Uterus (tissue), 4 donors: ENCODE data around the gene TMEM252. TPM values are rescaled to one million over a fixed set of nuclear protein-coding genes. Genes with fewer than 3 reads are reported as not detected.
A peak's percentile ranks its signal among the peaks of the same experiment; 100 is the strongest.

Source experiments
- DNase-seq, 2 donors: peaks; one replicate each; pipeline ENCODE4 v3.0.0-alpha.2; 2019 to 2020
- H3K27ac ChIP-seq, 2 donors: fragments of 200-600 bp; sonication (generic); 1 replicate in 1 of 2; 2 replicates in 1 of 2; pipeline ENCODE4 v1.5.1; 2016 to 2018
- H3K27me3 ChIP-seq, 2 donors: fragments of 200-600 bp; sonication (generic); one replicate each; pipeline ENCODE4 v1.5.1; 2018 to 2019; ENCODE audit warnings: control low read depth in 1 of 2
- H3K36me3 ChIP-seq, 2 donors: fragments of 200-600 bp; sonication (generic); one replicate each; pipeline ENCODE4 v1.5.1; 2019; ENCODE audit warnings: control low read depth in 1 of 2
- H3K4me1 ChIP-seq, 2 donors: fragments of 200-600 bp; sonication (generic); one replicate each; pipeline ENCODE4 v1.5.1; 2018 to 2019; ENCODE audit warnings: control low read depth in 1 of 2
- H3K4me3 ChIP-seq, 2 donors: fragments of 200-600 bp; sonication (generic); 1 replicate in 1 of 2; 2 replicates in 1 of 2; pipeline ENCODE4 v1.5.1; 2018 to 2019; ENCODE audit warnings: mild to moderate bottlenecking in 1 of 2
- H3K9me3 ChIP-seq, 2 donors: fragments of 200-600 bp; sonication (generic); one replicate each; pipeline ENCODE4 v1.5.1; 2019; ENCODE audit warnings: control low read depth in 1 of 2
- POLR2A ChIP-seq, 2 donors: fragments of 450-650 bp; IDR thresholded peaks; one replicate each; pipeline ENCODE4 v1.6.1; 2016; ENCODE audit warnings: antibody characterized with exemption in 2 of 2, mild to moderate bottlenecking in 1 of 2, moderate library complexity in 1 of 2
- intact Hi-C: fragments of 100-400 bp; cut with DNase I; formaldehyde crosslinking; loops from one replicate; pipeline ENCODE4 v1.15.1; 2023; ENCODE audit warnings: low total_unique reads
- total RNA-seq, 4 donors: library from RNA; depleted of rRNA in 3 of 4; stranded (reverse); fragments of >200 nt in 3 of 4; gene quantifications; one replicate each; pipeline versions ENCODE4 v1.1.0 to v1.2.4, GENCODE V29; 2014 to 2023
- TF ChIP-seq, protein P1 (sequence below), 4 experiments: fragments of 200-600 bp in 2 of 4; fragments of 450-650 bp in 2 of 4; sonication (generic) in 2 of 4; IDR thresholded peaks; one replicate each; pipeline ENCODE4 v1.5.1; 2016 to 2019; ENCODE audit warnings: antibody characterized with exemption in 4 of 4, mild to moderate bottlenecking in 2 of 4, moderate library complexity in 1 of 4
- donor health status: DM: yes; HTN: yes; CAD: no.

TMEM252 gene
- total RNA-seq, 4 donors from 2014 or later, result 0.69 TPM; not detected in 3

DNA sequence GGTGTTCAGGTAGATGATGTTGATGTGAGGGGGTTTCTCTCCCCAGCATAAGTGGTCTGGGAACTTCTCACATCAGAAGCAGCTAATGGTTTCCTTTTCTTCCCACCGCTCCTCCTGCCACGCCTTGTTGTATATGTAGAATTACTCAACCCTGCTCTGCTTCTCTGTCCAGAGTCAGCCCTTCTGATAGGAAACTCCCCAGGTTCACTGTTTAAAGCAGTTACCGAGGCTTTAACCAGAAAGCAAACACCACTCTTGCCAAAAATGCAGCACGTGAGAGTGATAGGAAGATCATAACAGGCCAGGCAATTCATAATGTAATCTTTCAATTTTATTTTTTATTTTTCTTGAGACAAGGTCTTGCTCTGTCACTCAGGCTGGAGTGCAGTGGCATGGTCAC is 10.5 kb upstream of the TMEM252 start:
- Histone ChIP-seq H3K27me3 (no peaks in the 10 kb centered on the region), H3K36me3 (no peaks in the 10 kb centered on the region), H3K9me3 (no peaks in the 10 kb centered on the region), H3K4me1 (no peaks in the 10 kb centered on the region), H3K4me3 (no peak overlapping the region), H3K27ac (peak overlapping the region; percentile 63 to 81)
- DNase-seq, result no peak
- TF ChIP-seq, protein P1, sequence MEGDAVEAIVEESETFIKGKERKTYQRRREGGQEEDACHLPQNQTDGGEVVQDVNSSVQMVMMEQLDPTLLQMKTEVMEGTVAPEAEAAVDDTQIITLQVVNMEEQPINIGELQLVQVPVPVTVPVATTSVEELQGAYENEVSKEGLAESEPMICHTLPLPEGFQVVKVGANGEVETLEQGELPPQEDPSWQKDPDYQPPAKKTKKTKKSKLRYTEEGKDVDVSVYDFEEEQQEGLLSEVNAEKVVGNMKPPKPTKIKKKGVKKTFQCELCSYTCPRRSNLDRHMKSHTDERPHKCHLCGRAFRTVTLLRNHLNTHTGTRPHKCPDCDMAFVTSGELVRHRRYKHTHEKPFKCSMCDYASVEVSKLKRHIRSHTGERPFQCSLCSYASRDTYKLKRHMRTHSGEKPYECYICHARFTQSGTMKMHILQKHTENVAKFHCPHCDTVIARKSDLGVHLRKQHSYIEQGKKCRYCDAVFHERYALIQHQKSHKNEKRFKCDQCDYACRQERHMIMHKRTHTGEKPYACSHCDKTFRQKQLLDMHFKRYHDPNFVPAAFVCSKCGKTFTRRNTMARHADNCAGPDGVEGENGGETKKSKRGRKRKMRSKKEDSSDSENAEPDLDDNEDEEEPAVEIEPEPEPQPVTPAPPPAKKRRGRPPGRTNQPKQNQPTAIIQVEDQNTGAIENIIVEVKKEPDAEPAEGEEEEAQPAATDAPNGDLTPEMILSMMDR (IDR thresholded peaks at IDR 0.05), result no peak
- no peak for TF ChIP-seq POLR2A (IDR thresholded peaks at IDR 0.05)
- intact Hi-C loops, result no loop called here

DNA sequence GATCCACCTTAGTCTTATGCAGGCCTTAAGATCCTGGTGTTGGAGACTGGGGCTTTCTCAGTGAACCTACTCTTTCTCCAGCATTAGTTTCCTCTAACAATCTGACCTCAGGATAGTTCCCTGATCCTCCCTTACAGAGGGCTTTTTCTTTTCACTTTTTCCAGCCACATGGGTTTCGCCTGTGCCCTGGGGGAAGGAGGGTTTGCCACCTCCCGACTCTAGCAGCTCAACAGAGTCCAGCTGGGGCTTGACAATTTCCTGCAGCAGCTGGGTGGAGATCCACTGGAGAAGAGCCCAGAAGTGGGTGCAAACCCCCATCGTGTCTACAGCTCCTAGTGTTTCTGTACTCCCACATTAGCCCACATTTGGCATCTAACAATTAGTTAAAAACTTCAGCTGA is 7.6 kb upstream of the TMEM252 start:
- no peaks in the 10 kb centered on the region for H3K36me3 ChIP-seq
- H3K4me3 ChIP-seq, result no peak overlapping the region
- no peaks in the 10 kb centered on the region for H3K27me3 ChIP-seq
- H3K4me1 ChIP-seq, result no peaks in the 10 kb centered on the region
- intact Hi-C loops, result no loop called here
- H3K9me3 ChIP-seq, result no peaks in the 10 kb centered on the region
- H3K27ac ChIP-seq, result peak overlapping the region in 1 of 2 donors; percentile 64
- DNase-seq, result no peak
- TF ChIP-seq, protein P1 (IDR thresholded peaks at IDR 0.05), result no peak
- no peak for TF ChIP-seq POLR2A (IDR thresholded peaks at IDR 0.05)

DNA sequence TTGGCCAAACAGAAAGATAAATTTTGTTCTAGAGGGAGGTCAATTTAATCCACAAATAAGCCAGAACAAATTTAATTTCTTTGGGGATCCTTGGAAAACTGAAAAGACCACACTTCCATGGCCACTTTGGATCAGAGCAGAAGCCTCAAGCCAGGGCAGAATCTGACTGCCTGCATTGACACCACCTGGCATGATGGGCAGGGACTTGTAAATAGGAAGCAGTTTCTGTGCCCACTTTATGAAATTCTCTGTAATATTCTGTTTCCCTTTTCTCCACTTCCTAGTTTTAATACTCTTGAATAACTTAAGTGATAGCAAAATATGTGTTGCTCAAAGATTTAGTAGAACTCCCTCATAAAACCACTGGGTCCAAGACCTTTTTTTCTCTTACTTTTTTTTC is 6.7 kb upstream of the TMEM252 start:
- H3K36me3 ChIP-seq, result no peaks in the 10 kb centered on the region
- no peaks in the 10 kb centered on the region for H3K9me3 ChIP-seq
- no peaks in the 10 kb centered on the region for H3K4me1 ChIP-seq
- H3K4me3 ChIP-seq, result no peak overlapping the region
- DNase-seq, result no peak
- H3K27ac ChIP-seq, result peak overlapping the region in 1 of 2 donors; percentile 64
- TF ChIP-seq, protein P1 (IDR thresholded peaks at IDR 0.05), result no peak
- TF ChIP-seq POLR2A (IDR thresholded peaks at IDR 0.05), result no peak
- intact Hi-C loops, result no loop called here
- no peaks in the 10 kb centered on the region for H3K27me3 ChIP-seq

DNA sequence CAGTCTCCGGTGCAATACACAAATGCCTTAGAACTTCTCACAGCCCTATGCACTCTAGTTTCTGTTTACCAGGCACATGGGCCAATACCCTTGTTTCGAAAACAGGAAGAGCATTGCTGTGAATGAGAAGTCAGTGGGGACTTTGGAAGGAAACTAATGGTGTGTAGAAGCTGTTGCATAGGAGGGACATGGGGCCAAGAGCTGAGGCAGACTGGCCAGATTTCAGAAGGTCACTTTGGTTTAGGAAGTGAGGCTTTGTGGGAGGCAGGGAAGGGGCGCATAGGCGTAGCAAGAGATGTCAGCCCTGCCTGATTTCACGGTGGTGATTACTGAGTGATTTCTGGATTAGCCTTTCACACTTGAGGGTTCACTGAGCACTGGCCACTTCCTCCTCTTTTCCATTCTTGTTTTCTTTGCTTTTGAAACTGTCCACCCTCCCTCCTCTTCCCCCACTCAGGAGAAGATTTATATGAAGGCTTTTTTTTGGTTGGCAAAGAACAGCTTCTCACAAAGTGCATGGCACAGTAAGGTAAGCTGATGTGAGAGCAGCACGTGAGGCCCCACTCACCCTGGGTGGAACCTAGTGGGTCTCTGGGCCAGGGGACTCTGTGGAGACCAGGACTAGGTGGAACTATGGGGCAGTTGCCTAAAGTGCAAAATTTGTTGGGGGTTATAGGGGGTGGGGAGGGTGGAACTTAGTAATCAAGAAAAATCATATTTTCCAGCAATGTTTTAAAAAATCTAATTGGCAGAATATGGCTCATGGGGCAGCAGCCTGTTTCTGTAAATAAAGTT is 6.1 kb upstream of the TMEM252 start:
- H3K36me3 ChIP-seq, result no peaks in the 10 kb centered on the region
- H3K27me3 ChIP-seq, result no peaks in the 10 kb centered on the region
- no peaks in the 10 kb centered on the region for H3K4me1 ChIP-seq
- intact Hi-C loops, result no loop called here
- no peak for DNase-seq
- no peak overlapping the region for H3K4me3 ChIP-seq
- peak overlapping the region; percentile 14 to 64 for H3K27ac ChIP-seq
- H3K9me3 ChIP-seq, result no peaks in the 10 kb centered on the region
- TF ChIP-seq, protein P1 (IDR thresholded peaks at IDR 0.05), result no peak
- TF ChIP-seq POLR2A (IDR thresholded peaks at IDR 0.05), result no peak

DNA sequence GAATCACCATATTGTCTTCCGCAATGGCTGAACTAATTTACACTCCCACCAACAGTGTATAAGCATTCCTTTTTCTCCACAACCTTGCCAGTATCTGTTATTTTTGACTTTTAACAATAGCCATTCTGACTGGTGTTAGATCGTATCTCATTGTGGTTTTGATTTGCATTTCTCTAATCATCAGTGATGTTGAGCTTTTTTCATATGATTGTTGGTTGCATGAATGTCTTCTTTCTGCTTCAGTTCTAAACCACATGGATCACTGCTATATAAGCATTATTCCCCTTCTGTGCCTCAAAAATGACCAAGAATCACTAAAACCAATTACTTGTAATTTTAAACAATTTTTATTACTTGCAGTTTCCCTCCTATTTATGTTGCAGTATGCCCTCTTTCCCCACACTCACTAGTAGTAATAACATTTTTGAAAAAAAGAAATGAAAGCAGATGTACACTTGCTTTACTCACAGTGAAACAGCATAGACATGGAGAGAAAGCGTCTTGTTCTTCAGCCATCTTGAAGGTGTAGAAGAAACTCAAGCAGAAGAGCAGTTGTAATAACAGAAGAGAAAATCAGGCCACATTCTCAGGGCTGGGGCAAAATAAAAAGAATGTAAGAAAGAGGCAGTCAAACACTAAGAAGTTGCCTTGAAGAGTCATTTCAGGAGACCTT is 4.5 kb upstream of the TMEM252 start:
- H3K27me3 ChIP-seq, result no peaks in the 10 kb centered on the region
- TF ChIP-seq, protein P1 (IDR thresholded peaks at IDR 0.05), result no peak
- TF ChIP-seq POLR2A (IDR thresholded peaks at IDR 0.05), result no peak
- no peak overlapping the region for H3K27ac ChIP-seq
- no peak overlapping the region for H3K4me3 ChIP-seq
- H3K4me1 ChIP-seq, result no peaks in the 10 kb centered on the region
- H3K36me3 ChIP-seq, result no peaks in the 10 kb centered on the region
- no peaks in the 10 kb centered on the region for H3K9me3 ChIP-seq
- no peak for DNase-seq
- intact Hi-C loops, result no loop called here
